Ramos (cell line): ENCODE measurements around the gene PLEK2.
"Not testable (repeated sequence)": the region's sequence is repeated elsewhere in the genome, so short reads cannot be mapped to it uniquely, and the experiment has no call there.

Experiments
- in situ Hi-C: fragments of 300-500 bp; cut with MboI; formaldehyde crosslinking; loops from one replicate; pipeline ENCODE4 v1.14.3; 2022; ENCODE audit warnings: low sequenced_read_pairs; ENCODE audit not compliant: unreplicated experiment

Gene PLEK2

GRCh38 chr14:67370830-67371229 is 41.1 kb downstream of the PLEK2 start:
- in situ Hi-C loops = no loop called here

GRCh38 chr14:67365476-67365875 is 46.5 kb downstream of the PLEK2 start:
- in situ Hi-C loops = no loop called here

- in situ Hi-C loops = no loop called here
Measured at GRCh38 chr14:67360470-67361206, 51.3 kb downstream of the PLEK2 start.

GRCh38 chr14:67359775-67360469 is 52.0 kb downstream of the PLEK2 start, which contains the start of the genes ATP6V1D and EIF2S1:
Gene ATP6V1D, minus strand, starts transcription at chr14:67359804. Its CDS starts 106 bp downstream, at chr14:67359698.
Gene EIF2S1, plus strand, starts transcription at chr14:67360328. Its CDS starts 4,440 bp downstream, at chr14:67364768.
- in situ Hi-C loops = no loop called here

GRCh38 chr14:67358924-67359774 is 52.8 kb downstream of the PLEK2 start:
- in situ Hi-C loops = no loop called here

- in situ Hi-C loops = no loop called here
Measured at GRCh38 chr14:67357969-67358354, 54.0 kb downstream of the PLEK2 start.

GRCh38 chr14:67357186-67357968 is 54.6 kb downstream of the PLEK2 start:
- in situ Hi-C loops = no loop called here

- in situ Hi-C loops = no loop called here
Measured at GRCh38 chr14:67352055-67352454, 59.9 kb downstream of the PLEK2 start.

- in situ Hi-C loops = no loop called here
Measured at GRCh38 chr14:67345583-67345982, 66.4 kb downstream of the PLEK2 start.

- in situ Hi-C loops = no loop called here
Measured at GRCh38 chr14:67343601-67344230, 68.2 kb downstream of the PLEK2 start.

GRCh38 chr14:67341231-67341630 is 70.7 kb downstream of the PLEK2 start:
- in situ Hi-C loops = not testable (repeated sequence)
